HFF-Myc (cell line): ENCODE measurements around the gene PHLDA1.

Source experiments
- DNase-seq: peaks from one replicate; pipeline ENCODE4 v3.0.0-alpha.2; 2011; ENCODE audit warnings: low read depth; ENCODE audit errors: extremely low read depth
- H3K4me3 ChIP-seq: replicated peaks from 2 replicates; pipeline ENCODE4 v1.5.1; 2011; ENCODE audit warnings: low read depth, mild to moderate bottlenecking, control low read depth, low read length
- TF ChIP-seq, protein P1 (sequence below): IDR thresholded peaks from 2 replicates; pipeline ENCODE4 v1.5.1; 2012; ENCODE audit warnings: mild to moderate bottlenecking, low read depth, low read length, control low read depth; ENCODE audit errors: missing control alignments

PHLDA1 gene

DNA sequence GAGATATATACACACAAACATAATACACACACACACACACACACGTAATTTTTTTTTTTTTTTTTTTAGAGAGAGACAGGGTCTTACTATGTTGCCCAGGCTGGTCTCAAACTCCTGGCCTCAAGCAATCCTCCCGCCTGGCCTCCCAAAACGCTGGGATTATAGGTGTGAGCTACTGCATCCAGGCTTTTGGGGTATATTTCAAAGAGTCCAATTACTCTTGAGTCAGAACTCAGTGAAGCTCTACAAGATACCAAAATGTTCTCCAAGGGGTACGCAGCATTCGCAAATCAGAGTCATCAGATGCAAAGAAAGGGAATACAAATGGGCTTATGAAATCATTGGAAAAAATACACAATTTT, 54.0 kb downstream of the PHLDA1 start:
- DNase-seq, result no peak
- H3K4me3 ChIP-seq, result no peak overlapping the region
- TF ChIP-seq, protein P1, sequence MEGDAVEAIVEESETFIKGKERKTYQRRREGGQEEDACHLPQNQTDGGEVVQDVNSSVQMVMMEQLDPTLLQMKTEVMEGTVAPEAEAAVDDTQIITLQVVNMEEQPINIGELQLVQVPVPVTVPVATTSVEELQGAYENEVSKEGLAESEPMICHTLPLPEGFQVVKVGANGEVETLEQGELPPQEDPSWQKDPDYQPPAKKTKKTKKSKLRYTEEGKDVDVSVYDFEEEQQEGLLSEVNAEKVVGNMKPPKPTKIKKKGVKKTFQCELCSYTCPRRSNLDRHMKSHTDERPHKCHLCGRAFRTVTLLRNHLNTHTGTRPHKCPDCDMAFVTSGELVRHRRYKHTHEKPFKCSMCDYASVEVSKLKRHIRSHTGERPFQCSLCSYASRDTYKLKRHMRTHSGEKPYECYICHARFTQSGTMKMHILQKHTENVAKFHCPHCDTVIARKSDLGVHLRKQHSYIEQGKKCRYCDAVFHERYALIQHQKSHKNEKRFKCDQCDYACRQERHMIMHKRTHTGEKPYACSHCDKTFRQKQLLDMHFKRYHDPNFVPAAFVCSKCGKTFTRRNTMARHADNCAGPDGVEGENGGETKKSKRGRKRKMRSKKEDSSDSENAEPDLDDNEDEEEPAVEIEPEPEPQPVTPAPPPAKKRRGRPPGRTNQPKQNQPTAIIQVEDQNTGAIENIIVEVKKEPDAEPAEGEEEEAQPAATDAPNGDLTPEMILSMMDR, result no peak

DNA sequence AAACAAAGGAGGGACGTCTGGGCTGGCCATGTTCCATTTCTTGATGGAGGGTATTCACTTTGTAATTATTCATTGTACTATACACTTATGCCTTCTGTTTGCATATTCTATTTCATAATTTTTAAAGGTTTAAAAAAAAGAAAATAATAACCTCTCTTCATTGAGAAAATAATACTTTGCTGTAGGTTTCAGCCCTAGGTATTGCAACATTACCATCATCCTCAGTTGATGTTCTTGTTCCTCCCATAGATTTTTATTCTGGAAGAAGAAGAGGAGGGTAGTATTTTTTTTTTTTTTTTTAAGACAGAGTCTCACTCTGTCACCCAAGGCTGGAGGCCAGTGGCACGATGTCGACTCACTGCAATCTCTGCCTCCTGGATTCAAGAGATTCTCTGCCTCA, 54.7 kb downstream of the PHLDA1 start:
- H3K4me3 ChIP-seq, result no peak overlapping the region
- TF ChIP-seq, protein P1, result no peak
- DNase-seq, result no peak

DNA sequence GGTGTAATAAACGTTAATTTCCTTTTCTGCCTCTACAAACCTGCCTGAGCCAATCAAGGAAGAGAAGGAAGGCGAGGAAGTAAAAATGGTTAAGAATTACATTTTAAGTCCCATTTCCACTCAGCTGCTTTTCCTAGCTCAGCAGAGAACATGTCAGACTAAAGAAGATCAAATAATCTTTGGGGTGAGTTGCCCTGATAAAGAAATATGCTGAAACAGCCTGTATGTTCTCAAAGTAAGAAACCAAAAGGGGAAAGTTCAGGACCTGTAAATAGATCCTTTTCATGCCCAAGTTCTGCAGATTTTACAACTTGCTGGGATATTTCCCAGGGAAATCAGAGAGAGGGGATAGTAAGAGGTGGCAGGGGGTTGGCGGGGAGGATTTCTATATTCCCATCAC, 55.5 kb downstream of the PHLDA1 start:
- no peak for DNase-seq
- TF ChIP-seq, protein P1, result no peak
- H3K4me3 ChIP-seq, result no peak overlapping the region

DNA sequence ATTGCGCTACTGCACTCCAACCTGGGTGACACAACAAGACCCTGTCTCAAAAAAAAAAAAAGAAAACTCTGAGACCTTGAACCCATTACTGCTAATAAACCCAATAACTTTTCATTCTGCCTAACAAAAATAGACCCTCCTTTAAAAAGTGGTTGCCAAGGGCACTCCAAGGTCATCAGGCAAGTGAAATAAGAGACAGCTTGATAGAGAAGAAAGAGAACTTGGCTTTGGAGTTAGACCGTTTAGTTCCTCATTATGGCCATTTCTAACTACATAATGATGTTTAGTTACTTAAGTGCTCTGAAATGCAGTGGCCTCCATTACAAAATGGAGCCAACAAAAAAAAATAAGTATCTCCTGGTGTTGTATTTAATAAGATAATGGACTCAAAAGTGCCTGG, 55.9 kb downstream of the PHLDA1 start:
- TF ChIP-seq, protein P1, result no peak
- no peak overlapping the region for H3K4me3 ChIP-seq
- no peak for DNase-seq
